Trophoblast cell (in vitro differentiated cells and primary cell): ENCODE data around the gene SLC27A5.
A peak's percentile ranks its signal among the peaks of the same experiment; 100 is the strongest.

Experiments
- DNase-seq, 2 donors: peaks; one replicate each; pipeline ENCODE4 v3.0.0-alpha.2; 2016
- H2AFZ ChIP-seq: 2 replicates; pipeline ENCODE4 v1.6.1; 2013; ENCODE audit warnings: low read length, moderate library complexity, mild to moderate bottlenecking; ENCODE audit not compliant: insufficient read depth, poor library complexity
- H2AK5ac ChIP-seq: 2 replicates; pipeline ENCODE4 v1.6.1; 2013; ENCODE audit warnings: mild to moderate bottlenecking, low read length
- H2BK120ac ChIP-seq: 2 replicates; pipeline ENCODE4 v1.6.1; 2013; ENCODE audit warnings: low read length, mild to moderate bottlenecking, moderate library complexity; ENCODE audit not compliant: insufficient read depth, poor library complexity
- H2BK12ac ChIP-seq: 2 replicates; pipeline ENCODE4 v1.6.1; 2013; ENCODE audit warnings: mild to moderate bottlenecking, low read length, moderate library complexity
- H2BK5ac ChIP-seq: 2 replicates; pipeline ENCODE4 v1.6.1; 2013; ENCODE audit warnings: low read length, low read depth, moderate library complexity, mild to moderate bottlenecking; ENCODE audit not compliant: poor library complexity
- H3K14ac ChIP-seq: 2 replicates; pipeline ENCODE4 v1.6.1; 2013; ENCODE audit warnings: mild to moderate bottlenecking, low read length
- H3K18ac ChIP-seq: 2 replicates; pipeline ENCODE4 v1.6.1; 2013; ENCODE audit warnings: mild to moderate bottlenecking, low read length
- H3K23ac ChIP-seq: 2 replicates; pipeline ENCODE4 v1.6.1; 2013; ENCODE audit warnings: low read length
- H3K27ac ChIP-seq: 2 replicates; pipeline ENCODE4 v1.5.1; 2013; ENCODE audit warnings: low read depth, mild to moderate bottlenecking, inconsistent platforms, low read length, moderate library complexity
- H3K27me3 ChIP-seq: 2 replicates; pipeline ENCODE4 v1.6.1; 2013; ENCODE audit warnings: inconsistent platforms, mild to moderate bottlenecking, low read length, moderate library complexity; ENCODE audit not compliant: insufficient read depth
- H3K36me3 ChIP-seq, 2 experiments: 1 replicate in 1 of 2; 2 replicates in 1 of 2; pipeline ENCODE4 v1.6.1; 2013; ENCODE audit warnings: low read length in 2 of 2, mild to moderate bottlenecking in 2 of 2, moderate library complexity in 1 of 2; ENCODE audit not compliant: insufficient read depth in 2 of 2, control insufficient read depth in 1 of 2
- H3K4ac ChIP-seq: 2 replicates; pipeline ENCODE4 v1.6.1; 2013; ENCODE audit warnings: low read depth, mild to moderate bottlenecking, low read length, moderate library complexity
- H3K4me1 ChIP-seq, 2 experiments: 1 replicate in 1 of 2; 2 replicates in 1 of 2; pipeline ENCODE4 v1.6.1; 2013; ENCODE audit warnings: low read length in 2 of 2, mild to moderate bottlenecking in 2 of 2, moderate library complexity in 1 of 2; ENCODE audit not compliant: insufficient read depth in 2 of 2, control insufficient read depth in 1 of 2
- H3K4me2 ChIP-seq: 2 replicates; pipeline ENCODE4 v1.6.1; 2013; ENCODE audit warnings: inconsistent platforms, mild to moderate bottlenecking, low read length, moderate library complexity
- H3K4me3 ChIP-seq: 2 replicates; pipeline ENCODE4 v1.5.1; 2013; ENCODE audit warnings: mild to moderate bottlenecking, low read depth, low read length, inconsistent platforms
- H3K79me1 ChIP-seq: one replicate; pipeline ENCODE4 v1.6.1; 2013; ENCODE audit warnings: low read length
- H3K79me2 ChIP-seq: 2 replicates; pipeline ENCODE4 v1.6.1; 2013; ENCODE audit warnings: low read length, mild to moderate bottlenecking; ENCODE audit not compliant: control insufficient read depth, insufficient read depth, poor library complexity
- H3K9ac ChIP-seq: 2 replicates; pipeline ENCODE4 v1.6.1; 2013; ENCODE audit warnings: mild to moderate bottlenecking, low read length
- H3K9me3 ChIP-seq: 2 replicates; pipeline ENCODE4 v1.6.1; 2013; ENCODE audit warnings: low read depth, mild to moderate bottlenecking, control low read depth, inconsistent platforms, low read length; ENCODE audit not compliant: insufficient read depth
- H4K12ac ChIP-seq: 2 replicates; pipeline ENCODE4 v1.6.1; 2013; ENCODE audit warnings: low read depth, mild to moderate bottlenecking, low read length, moderate library complexity
- H4K8ac ChIP-seq: 2 replicates; pipeline ENCODE4 v1.6.1; 2013; ENCODE audit warnings: low read depth, mild to moderate bottlenecking, low read length, moderate library complexity
- H4K91ac ChIP-seq: one replicate; pipeline ENCODE4 v1.6.1; 2013; ENCODE audit warnings: low read depth, mild to moderate bottlenecking, low read length, moderate library complexity
- WGBS: extraction: QIAGEN DNeasy Blood & Tissue Kit; methylation state at CpG from one replicate; pipeline ENCODE4 v1.1.7; 2013; ENCODE audit warnings: missing lambda C conversion rate; ENCODE audit not compliant: insufficient read length, insufficient coverage; ENCODE audit errors: extremely low coverage; 5-methylcytosine and 5-hydroxymethylcytosine counted together

Gene SLC27A5

GRCh38 chr19:58521651-58522050, 9.9 kb upstream of the SLC27A5 start:
- Histone ChIP-seq H3K23ac (no peak overlapping the region), H4K12ac (no peak overlapping the region), H3K14ac (no peak overlapping the region), H3K9ac (no peak overlapping the region), H4K8ac (no peak overlapping the region), H3K4me2 (no peak overlapping the region), H3K27me3 (no peaks in the 10 kb centered on the region), H3K36me3 (peaks cover 11% of the 10 kb centered on the region in 2 experiments), H3K9me3 (no peaks in the 10 kb centered on the region), H3K27ac (no peak overlapping the region), H3K4ac (no peak overlapping the region), H2AK5ac (no peak overlapping the region), H4K91ac (no peak overlapping the region), H2AFZ (peak overlapping the region; percentile 50), H3K4me3 (no peak overlapping the region), H3K79me1 (peaks cover 15% of the 10 kb centered on the region), H3K79me2 (peaks cover 17% of the 10 kb centered on the region), H3K4me1 (peaks cover 8 to 9% of the 10 kb centered on the region in 2 experiments), H3K18ac (no peak overlapping the region), H2BK120ac (no peak overlapping the region), H2BK5ac (no peak overlapping the region), H2BK12ac (no peak overlapping the region)
- DNase-seq = no peak
- no CpG with 5 or more reads among the region's 4 CpGs for WGBS

DNA sequence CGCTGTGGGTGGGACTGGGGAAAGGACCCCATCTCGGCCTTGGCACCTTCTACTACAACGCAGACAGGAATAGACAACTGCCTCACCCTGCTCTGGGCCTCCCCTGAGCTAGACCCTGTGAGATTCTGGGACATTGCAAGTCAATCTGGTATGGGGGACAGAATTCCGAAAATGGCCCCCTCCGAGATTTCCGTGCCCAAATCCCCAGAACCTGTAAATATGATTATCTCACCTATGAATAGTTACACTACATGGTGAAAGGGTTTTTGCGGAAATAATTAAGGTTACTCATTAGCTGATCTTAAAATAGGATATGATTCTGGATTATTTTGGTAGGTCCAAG, 8.4 kb upstream of the SLC27A5 start:
- Histone ChIP-seq H3K4me3 (peak overlapping the region; percentile 88), H3K4me2 (peak overlapping the region; percentile 61), H3K4ac (peak overlapping the region; percentile 54), H2AK5ac (no peak overlapping the region), H4K8ac (peak overlapping the region; percentile 64), H3K79me2 (peaks cover 17% of the 10 kb centered on the region), H3K27me3 (no peaks in the 10 kb centered on the region), H3K4me1 (peaks cover 8 to 9% of the 10 kb centered on the region in 2 experiments), H4K12ac (peak overlapping the region; percentile 93), H3K79me1 (peaks cover 15% of the 10 kb centered on the region), H2BK12ac (no peak overlapping the region), H4K91ac (peak overlapping the region; percentile 92), H3K27ac (peak overlapping the region; percentile 80), H3K14ac (peak overlapping the region; percentile 30), H2BK5ac (no peak overlapping the region), H3K23ac (no peak overlapping the region), H2AFZ (peak overlapping the region; percentile 35), H2BK120ac (no peak overlapping the region), H3K18ac (peak overlapping the region; percentile 0), H3K36me3 (peaks cover 21 to 22% of the 10 kb centered on the region in 2 experiments), H3K9ac (peak overlapping the region; percentile 91), H3K9me3 (no peaks in the 10 kb centered on the region)
- no peak for DNase-seq
- no CpG with 5 or more reads among the region's 7 CpGs for WGBS

GRCh38 chr19:58519355-58520256, 7.8 kb upstream of the SLC27A5 start, which contains the start of gene ZBTB45:
TSS of gene ZBTB45 (minus strand) at chr19:58519810. CDS start at chr19:58517673, 2,137 bp downstream.
- WGBS = no CpG with 5 or more reads among the region's 87 CpGs
- H2BK12ac ChIP-seq = no peak within 1 kb of the TSS

DNA sequence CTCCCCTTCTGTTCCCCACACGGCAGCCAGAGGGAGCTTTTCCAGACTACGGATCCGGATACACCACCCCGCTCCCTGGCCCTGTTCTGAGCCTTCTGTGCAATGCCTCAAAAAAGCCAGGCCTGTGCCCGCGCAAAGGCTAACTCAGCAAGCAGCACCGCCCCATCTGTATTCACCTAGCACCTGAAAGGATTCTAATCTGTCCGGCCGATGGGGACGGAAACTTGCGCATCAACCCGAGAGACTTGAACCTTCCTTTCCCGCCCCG, 7.2 kb upstream of the SLC27A5 start:
- H2BK5ac ChIP-seq = peak overlapping the region; percentile 54
- H3K23ac ChIP-seq = no peak overlapping the region
- peak overlapping the region; percentile 91 for H3K9ac ChIP-seq
- peak overlapping the region; percentile 80 for H3K27ac ChIP-seq
- H3K79me1 ChIP-seq = peaks cover 17% of the 10 kb centered on the region
- H3K27me3 ChIP-seq = no peaks in the 10 kb centered on the region
- WGBS = no CpG with 5 or more reads among the region's 14 CpGs
- peak; percentile 56 to 68 for DNase-seq
- peak overlapping the region; percentile 67 for H2BK120ac ChIP-seq
- H4K91ac ChIP-seq = peak overlapping the region; percentile 92
- peaks cover 21 to 22% of the 10 kb centered on the region in 2 experiments for H3K36me3 ChIP-seq
- peak overlapping the region; percentile 75 for H2AK5ac ChIP-seq
- H4K8ac ChIP-seq = peak overlapping the region; percentile 64
- peaks cover 13% of the 10 kb centered on the region in 2 experiments for H3K4me1 ChIP-seq
- peak overlapping the region; percentile 83 for H3K18ac ChIP-seq
- peak overlapping the region; percentile 94 for H3K14ac ChIP-seq
- no peak overlapping the region for H2BK12ac ChIP-seq
- peak overlapping the region; percentile 81 for H3K4ac ChIP-seq
- no peaks in the 10 kb centered on the region for H3K9me3 ChIP-seq
- peak overlapping the region; percentile 93 for H4K12ac ChIP-seq
- H3K4me3 ChIP-seq = peak overlapping the region; percentile 88
- peak overlapping the region; percentile 72 for H2AFZ ChIP-seq
- H3K79me2 ChIP-seq = peaks cover 21% of the 10 kb centered on the region
- peak overlapping the region; percentile 61 for H3K4me2 ChIP-seq

More at GRCh38 chr19:58519355-58520256, 7.8 kb upstream of the SLC27A5 start, which contains the start of gene ZBTB45:
- peak within 1 kb of the TSS; percentile 61 for H3K4me2 ChIP-seq
- H2BK120ac ChIP-seq = peak within 1 kb of the TSS; percentile 67
- peak within 1 kb of the TSS; percentile 88 for H3K4me3 ChIP-seq
- peak; percentile 91 to 93 for DNase-seq
- H3K4ac ChIP-seq = peak within 1 kb of the TSS; percentile 81
- peak within 1 kb of the TSS; percentile 94 for H3K14ac ChIP-seq
- peak within 1 kb of the TSS; percentile 83 for H3K18ac ChIP-seq
- no peaks in the 10 kb centered on the region for H3K9me3 ChIP-seq
- peak within 1 kb of the TSS; percentile 54 for H2BK5ac ChIP-seq
- peaks cover 17% of the 10 kb centered on the region for H3K79me2 ChIP-seq
- peak within 1 kb of the TSS; percentile 93 for H4K12ac ChIP-seq
- no peaks in the 10 kb centered on the region for H3K27me3 ChIP-seq
- H3K36me3 ChIP-seq = peaks cover 21 to 22% of the 10 kb centered on the region in 2 experiments
- H3K79me1 ChIP-seq = peaks cover 15% of the 10 kb centered on the region
- H2AK5ac ChIP-seq = peak within 1 kb of the TSS; percentile 87
- peak within 1 kb of the TSS; percentile 91 for H3K9ac ChIP-seq
- peak within 1 kb of the TSS; percentile 72 for H2AFZ ChIP-seq
- H4K91ac ChIP-seq = peak within 1 kb of the TSS; percentile 92
- H3K27ac ChIP-seq = peak within 1 kb of the TSS; percentile 80
- no peak within 1 kb of the TSS for H3K23ac ChIP-seq
- peak within 1 kb of the TSS; percentile 64 for H4K8ac ChIP-seq
- H3K4me1 ChIP-seq = peaks cover 9 to 10% of the 10 kb centered on the region in 2 experiments
